HEK293 (cell line): ENCODE data around the gene HS6ST3.

Experiments used
- CTCF ChIP-seq: fragments of 450-650 bp; formaldehyde crosslinking; IDR thresholded peaks from 2 replicates; pipeline ENCODE4 v1.5.1; 2016; ENCODE audit warnings: missing biosample characterization, missing genetic modification characterization
- MZF1 ChIP-seq: fragments of 450-650 bp; formaldehyde crosslinking; IDR thresholded peaks from 2 replicates; pipeline ENCODE4 v1.5.1; 2017; ENCODE audit warnings: missing biosample characterization, missing genetic modification characterization, borderline replicate concordance
- SP7 ChIP-seq: fragments of 450-650 bp; formaldehyde crosslinking; IDR thresholded peaks from 2 replicates; pipeline ENCODE4 v1.5.1; 2016; ENCODE audit warnings: missing biosample characterization, missing genetic modification characterization
- TSHZ1 ChIP-seq: fragments of 450-650 bp; formaldehyde crosslinking; IDR thresholded peaks from 2 replicates; pipeline ENCODE4 v1.5.1; 2016; ENCODE audit warnings: missing biosample characterization, missing genetic modification characterization, borderline replicate concordance
- YY1 ChIP-seq: fragments of 450-650 bp; formaldehyde crosslinking; IDR thresholded peaks from 2 replicates; pipeline ENCODE4 v1.5.1; 2018; ENCODE audit warnings: missing biosample characterization, missing genetic modification characterization
- ZBTB48 ChIP-seq: fragments of 450-650 bp; formaldehyde crosslinking; IDR thresholded peaks from 2 replicates; pipeline ENCODE4 v1.5.1; 2016; ENCODE audit warnings: missing biosample characterization, missing genetic modification characterization
- ZNF335 ChIP-seq: fragments of 450-650 bp; formaldehyde crosslinking; conservative IDR thresholded peaks from 2 replicates; pipeline ENCODE4 v1.5.1; 2016; ENCODE audit warnings: missing biosample characterization, missing genetic modification characterization
- ZNF416 ChIP-seq: fragments of 450-650 bp; formaldehyde crosslinking; IDR thresholded peaks from 2 replicates; pipeline ENCODE4 v1.5.1; 2016; ENCODE audit warnings: missing biosample characterization, missing genetic modification characterization
- ZNF785 ChIP-seq: fragments of 450-650 bp; formaldehyde crosslinking; IDR thresholded peaks from 2 replicates; pipeline ENCODE4 v1.5.1; 2016; ENCODE audit warnings: missing biosample characterization, missing genetic modification characterization

GRCh38 chr13:96428911-96429310 lies 339.0 kb downstream of the HS6ST3 start:
- TF ChIP-seq ZNF416 = no peak
- TF ChIP-seq ZNF785 (tag by site-specific recombination) = no peak
- TF ChIP-seq YY1 (tag by site-specific recombination) = no peak
- no peak for TF ChIP-seq CTCF (tag by site-specific recombination)
- TF ChIP-seq SP7 (tag by site-specific recombination) = no peak
- no peak for TF ChIP-seq ZNF335 (tag by site-specific recombination)
- TF ChIP-seq MZF1 (tag by site-specific recombination) = no peak
- no peak for TF ChIP-seq TSHZ1 (tag by site-specific recombination)
- TF ChIP-seq ZBTB48 = no peak
